ENCODE measurements around the gene USP17L18.
"Not testable (repeated sequence)": the region's sequence is repeated elsewhere in the genome, so short reads cannot be mapped to it uniquely, and the experiment has no call there.

GRCh38 chr4:9243579-9243978 is 4.9 kb upstream of the USP17L18 start, which contains the start of gene USP17L17:
- TF ChIP-seq ARNT (IDR thresholded peaks at IDR 0.05); TARDBP (IDR thresholded peaks at IDR 0.05); BHLHE40 (IDR thresholded peaks at IDR 0.05; ENCODE audit: borderline replicate concordance); FOXM1 (IDR thresholded peaks at IDR 0.05; ENCODE audit: borderline replicate concordance); SP1 (IDR thresholded peaks at IDR 0.05); FOXK2 (IDR thresholded peaks at IDR 0.05); SUZ12 (IDR thresholded peaks at IDR 0.05); FOXA1 (IDR thresholded peaks at IDR 0.05); L3MBTL2 (conservative IDR thresholded peaks at IDR 0.05); ELF4 (IDR thresholded peaks at IDR 0.05); HDGF (IDR thresholded peaks at IDR 0.05; ENCODE audit: borderline replicate concordance); ZNF384 (IDR thresholded peaks at IDR 0.05); LEF1 (IDR thresholded peaks at IDR 0.05; ENCODE audit: borderline replicate concordance): not testable (repeated sequence)

All from HEK293T (cell line).